Epithelial cell of prostate (primary cell): ENCODE results near the gene MAJIN.
A peak's percentile ranks its signal among the peaks of the same experiment; 100 is the strongest.
"Not testable (repeated sequence)": the region's sequence is repeated elsewhere in the genome, so short reads cannot be mapped to it uniquely, and the experiment has no call there.

Experiments used
- DNase-seq: peaks from one replicate; pipeline ENCODE4 v3.0.0-alpha.2; 2011; ENCODE audit warnings: low read depth, low spot score
- H3K27ac ChIP-seq: fragments of 450-650 bp; 2 replicates; pipeline ENCODE4 v1.5.1; 2017; ENCODE audit warnings: mild to moderate bottlenecking

The MAJIN gene

GRCh38 chr11:64971421-64972233, at the start of gene MAJIN:
Gene MAJIN (minus strand): TSS chr11:64972108. CDS start chr11:64959405, 12,703 bp downstream.
- no peak for DNase-seq
- H3K27ac ChIP-seq = peak within 1 kb of the TSS; percentile 98

- DNase-seq = no peak
- H3K27ac ChIP-seq = no peak overlapping the region
These were observed 49.6 kb upstream of the MAJIN start for GRCh38 chr11:65021509-65021908.

GRCh38 chr11:65021003-65021402, 49.1 kb upstream of the MAJIN start:
- no peak overlapping the region for H3K27ac ChIP-seq
- no peak for DNase-seq

- no peak for DNase-seq
- H3K27ac ChIP-seq = no peak overlapping the region
These were observed 47.9 kb upstream of the MAJIN start for GRCh38 chr11:65019824-65020223.

GRCh38 chr11:65017937-65018336, 46.0 kb upstream of the MAJIN start:
- DNase-seq = no peak
- H3K27ac ChIP-seq = no peak overlapping the region

GRCh38 chr11:65016705-65017104, 44.8 kb upstream of the MAJIN start:
- DNase-seq = no peak
- H3K27ac ChIP-seq = no peak overlapping the region

GRCh38 chr11:65014726-65015227, 42.9 kb upstream of the MAJIN start:
- peak overlapping the region; percentile 92 for H3K27ac ChIP-seq
- no peak for DNase-seq

GRCh38 chr11:65013888-65014725, 42.2 kb upstream of the MAJIN start, which contains the start of gene ARL2:
Gene ARL2 (plus strand): TSS chr11:65014160. CDS start chr11:65014208, 48 bp downstream.
- peak within 1 kb of the TSS; percentile 92 for H3K27ac ChIP-seq
- DNase-seq = no peak

- peak overlapping the region; percentile 92 for H3K27ac ChIP-seq
- DNase-seq = peak; percentile 16
These were observed 41.4 kb upstream of the MAJIN start for GRCh38 chr11:65013130-65013887.

GRCh38 chr11:65008873-65009272, 37.0 kb upstream of the MAJIN start:
- no peak for DNase-seq
- no peak overlapping the region for H3K27ac ChIP-seq

- DNase-seq = no peak
- peak overlapping the region; percentile 99 for H3K27ac ChIP-seq
These were observed 36.1 kb upstream of the MAJIN start for GRCh38 chr11:65008016-65008415.

- DNase-seq, H3K27ac ChIP-seq: not testable (repeated sequence)
These were observed 32.1 kb upstream of the MAJIN start for GRCh38 chr11:65003968-65004367.

GRCh38 chr11:65003282-65003681, 31.4 kb upstream of the MAJIN start:
- no peak for DNase-seq
- H3K27ac ChIP-seq = no peak overlapping the region

- no peak overlapping the region for H3K27ac ChIP-seq
- no peak for DNase-seq
These were observed 30.8 kb upstream of the MAJIN start for GRCh38 chr11:65002706-65003105.

GRCh38 chr11:64999478-64999877, 27.6 kb upstream of the MAJIN start:
- DNase-seq = no peak
- H3K27ac ChIP-seq = no peak overlapping the region

- no peak for DNase-seq
These were observed 27.0 kb upstream of the MAJIN start for GRCh38 chr11:64998690-64999431.

GRCh38 chr11:64998141-64998540, 26.2 kb upstream of the MAJIN start:
- DNase-seq = no peak

More at GRCh38 chr11:64998690-64999431, 27.0 kb upstream of the MAJIN start:
- no peak overlapping the region for H3K27ac ChIP-seq

GRCh38 chr11:64996710-64997380, 24.9 kb upstream of the MAJIN start, which contains the start of gene BATF2:
Gene BATF2 (minus strand): TSS chr11:64996971. CDS start chr11:64996914, 57 bp downstream.
- no peak within 1 kb of the TSS for H3K27ac ChIP-seq
- no peak for DNase-seq

More at GRCh38 chr11:64998141-64998540, 26.2 kb upstream of the MAJIN start:
- H3K27ac ChIP-seq = no peak overlapping the region

- no peak overlapping the region for H3K27ac ChIP-seq
- no peak for DNase-seq
These were observed 24.4 kb upstream of the MAJIN start for GRCh38 chr11:64996327-64996709.
